Hypothalamus (tissue), 51 donors: ENCODE measurements around the gene EXD3.

Experiments
- DNase-seq, 51 donors: peaks; one replicate each; lab custom pipeline; 2025; lab: John Stamatoyannopoulos, UW

EXD3 gene

GRCh38 chr9:137279741-137280473, 143.1 kb downstream of the EXD3 start:
- DNase-seq, result no peak

DNA sequence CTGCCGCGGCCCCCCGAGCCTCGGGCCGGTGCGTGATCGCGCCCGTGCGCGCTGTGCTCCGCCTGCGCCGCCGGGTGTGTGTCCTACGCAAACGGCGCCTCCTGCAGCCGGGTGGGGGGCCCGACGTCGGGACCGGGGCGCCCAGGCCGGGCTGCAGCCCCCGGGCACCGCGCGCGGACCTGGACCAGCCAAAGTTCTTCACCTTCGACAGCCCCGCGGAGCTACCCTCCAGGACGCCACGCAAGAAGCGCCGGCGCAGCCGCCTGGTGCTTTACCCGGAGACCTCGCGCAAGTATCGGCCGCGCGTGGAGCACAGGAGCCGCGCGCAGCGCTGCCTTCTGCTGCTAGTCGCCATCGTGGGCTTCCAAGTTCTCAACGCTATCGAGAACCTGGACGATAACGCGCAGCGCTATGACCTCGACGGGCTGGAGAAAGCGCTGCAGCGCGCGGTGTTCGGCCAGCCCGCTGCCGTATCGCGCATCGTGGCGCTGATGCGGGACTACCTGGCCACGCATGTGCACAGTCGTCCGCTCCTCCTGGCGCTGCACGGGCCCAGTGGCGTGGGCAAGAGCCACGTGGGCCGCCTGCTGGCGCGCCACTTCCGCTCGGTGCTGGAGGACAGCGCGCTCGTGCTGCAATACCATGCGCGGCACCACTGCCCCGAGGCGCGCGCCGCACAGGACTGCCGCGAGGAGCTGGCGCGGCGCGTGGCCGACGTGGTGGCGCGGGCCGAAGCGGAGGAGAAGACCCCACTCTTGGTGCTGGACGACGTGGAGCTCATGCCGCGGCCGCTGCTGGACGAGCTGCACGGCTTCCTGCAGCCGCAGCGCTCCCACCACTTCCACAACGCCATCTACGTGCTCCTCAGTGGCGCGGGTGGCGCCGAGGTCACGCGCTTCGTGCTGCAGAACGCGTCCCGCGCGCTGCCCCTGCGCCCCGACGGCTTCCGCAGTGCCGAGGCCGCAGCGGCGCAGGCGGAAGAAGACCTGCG, 143.9 kb downstream of the EXD3 start:
- no peak for DNase-seq

DNA sequence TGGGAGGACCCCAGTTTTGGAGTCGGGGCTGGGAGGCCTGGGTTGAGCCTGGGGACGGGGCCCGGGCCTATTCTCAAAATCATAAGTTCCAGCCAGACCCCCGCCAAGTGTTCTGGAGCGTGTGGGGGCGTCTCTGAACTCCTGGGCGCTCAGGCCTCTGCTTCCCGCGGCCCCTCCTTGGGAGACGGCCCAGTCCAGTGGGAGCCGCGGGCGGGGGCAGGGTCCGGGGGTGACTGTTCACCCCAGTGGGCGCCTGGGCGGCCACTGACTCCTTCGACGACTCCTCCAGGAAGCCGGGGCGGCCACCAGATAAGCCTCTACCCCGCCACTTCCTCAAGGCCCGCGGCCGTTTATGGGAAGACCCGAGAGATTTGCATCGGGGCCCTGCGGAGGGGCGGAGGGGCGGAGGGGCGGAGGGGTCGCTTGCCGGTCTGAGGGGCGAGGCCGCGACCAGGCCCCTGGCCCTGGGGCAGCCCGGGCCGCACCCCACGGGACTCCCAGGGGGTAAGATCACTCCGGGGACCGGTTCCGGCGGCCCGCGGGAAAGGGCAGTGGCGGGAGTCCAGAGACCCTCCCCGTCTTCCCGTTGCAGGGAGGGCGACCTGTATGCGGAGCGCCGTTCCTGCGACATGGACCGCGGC, 144.8 kb downstream of the EXD3 start:
- DNase-seq, result no peak

- DNase-seq, result peak in 8 of 51 donors; percentile 16 to 47 (median 36)
Observed at GRCh38 chr9:137277329-137278041, 145.5 kb downstream of the EXD3 start, which contains the start of gene TOR4A. TOR4A (plus strand) TSS chr9:137277726; CDS start chr9:137278690, 964 bp downstream.

DNA sequence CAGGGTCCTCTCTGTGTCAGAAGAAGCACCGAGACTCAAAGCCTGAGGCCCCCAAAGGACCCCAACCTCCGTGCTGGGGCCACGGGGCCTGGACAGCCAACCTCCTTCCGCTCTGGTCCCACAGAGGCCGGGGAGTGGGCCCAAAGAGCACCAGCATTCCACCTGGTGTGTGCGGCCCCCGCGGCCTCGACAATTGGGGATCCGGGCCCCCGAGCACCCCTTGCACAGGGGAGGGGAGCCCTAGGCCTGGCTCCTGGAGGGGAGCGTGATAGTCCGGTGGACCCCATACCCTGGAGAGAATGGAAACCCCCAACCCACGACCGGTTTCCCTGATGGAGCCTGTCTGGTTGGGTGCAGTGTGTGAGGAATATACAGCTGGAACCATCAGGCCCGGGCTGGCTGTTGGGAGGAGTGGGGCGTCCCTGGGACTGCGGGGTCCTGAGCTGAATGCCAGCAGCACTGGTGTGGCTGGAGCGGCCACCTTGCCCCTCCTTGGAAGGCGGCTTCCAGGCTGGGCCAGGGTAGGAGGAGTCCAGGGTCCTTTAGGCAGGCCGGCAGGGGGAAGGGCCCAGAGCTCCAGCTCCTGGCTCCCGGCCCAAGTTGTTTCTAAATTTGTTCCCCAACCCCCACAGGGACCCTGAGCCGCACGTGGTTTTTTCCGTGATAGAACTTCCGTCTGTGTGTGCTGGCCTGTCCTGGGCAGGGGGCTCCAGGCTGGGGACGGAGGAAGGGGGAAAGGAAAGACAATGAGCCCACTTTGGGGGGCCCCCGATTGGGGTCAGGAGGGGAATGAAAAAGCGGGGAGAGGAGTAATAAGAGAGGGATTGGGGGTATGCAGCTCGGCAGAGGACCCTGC, 146.3 kb downstream of the EXD3 start:
- DNase-seq, result peak in 3 of 51 donors; percentile 12 to 25 (median 12)

DNA sequence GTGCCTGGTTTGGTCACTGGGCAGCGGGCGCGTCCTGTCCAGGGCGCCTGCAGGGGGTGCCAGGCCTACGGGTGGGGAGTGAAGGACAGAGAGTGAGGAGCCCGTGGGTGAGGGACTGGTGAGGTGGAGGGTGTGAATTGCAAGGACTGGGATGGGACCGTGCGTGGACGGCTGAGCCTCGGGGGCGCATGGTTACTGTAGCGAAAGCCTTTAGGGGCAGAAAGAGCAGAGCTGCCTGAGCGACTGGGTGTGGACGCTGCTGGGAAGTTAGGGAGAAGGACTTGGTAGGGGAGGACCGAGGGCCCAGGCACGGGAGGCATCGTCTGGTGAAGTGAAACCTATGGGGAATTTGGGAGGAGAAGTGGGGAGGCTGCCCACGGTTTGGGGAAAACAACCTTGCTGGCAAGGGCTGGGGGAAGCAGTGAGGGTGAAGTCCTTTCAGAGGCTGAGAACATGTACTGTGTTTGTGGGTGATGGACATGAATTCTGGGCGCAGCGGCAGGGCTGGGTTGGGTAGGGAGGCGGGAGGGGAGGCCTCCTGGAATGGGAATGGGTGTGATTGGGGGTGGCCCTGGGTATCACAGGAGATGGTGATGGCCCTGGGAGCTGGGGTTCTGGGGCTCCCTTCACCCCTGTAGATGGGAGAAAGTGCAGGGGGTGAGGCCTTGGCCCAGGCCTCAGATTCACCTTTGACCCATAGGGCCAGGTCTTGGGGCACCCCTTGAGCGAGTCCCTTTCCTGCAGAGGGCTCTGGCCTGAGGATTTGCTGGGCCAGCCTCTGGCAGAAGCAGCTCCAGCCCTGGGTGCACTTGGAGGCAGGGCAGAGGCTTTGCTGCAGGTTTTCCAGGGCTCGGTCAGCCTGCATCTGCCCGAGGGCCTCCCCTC, 147.1 kb downstream of the EXD3 start:
- DNase-seq, result no peak

DNA sequence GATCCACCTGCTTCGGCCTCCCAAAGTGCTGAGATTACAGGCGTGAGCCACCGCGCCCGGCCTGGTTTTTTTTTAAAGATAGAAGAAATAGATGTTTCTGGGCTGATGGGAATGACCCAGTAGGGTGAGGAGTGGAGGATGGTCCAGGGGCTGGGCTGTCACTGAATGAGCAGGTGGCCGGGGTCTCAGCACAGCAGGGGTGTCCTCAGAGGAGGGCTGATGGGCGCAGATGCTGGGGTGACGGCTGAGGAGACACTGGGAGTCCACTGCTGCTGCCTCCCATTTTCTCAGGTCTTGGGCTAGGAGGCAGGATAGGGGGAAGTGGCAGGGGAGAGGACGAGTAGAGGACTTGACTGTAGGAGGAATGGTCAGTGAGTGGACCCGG, 147.8 kb downstream of the EXD3 start:
- no peak for DNase-seq

GRCh38 chr9:137273611-137274320, 149.2 kb downstream of the EXD3 start:
- no peak for DNase-seq

- DNase-seq, result no peak
Observed at GRCh38 chr9:137273095-137273490, 149.9 kb downstream of the EXD3 start.

DNA sequence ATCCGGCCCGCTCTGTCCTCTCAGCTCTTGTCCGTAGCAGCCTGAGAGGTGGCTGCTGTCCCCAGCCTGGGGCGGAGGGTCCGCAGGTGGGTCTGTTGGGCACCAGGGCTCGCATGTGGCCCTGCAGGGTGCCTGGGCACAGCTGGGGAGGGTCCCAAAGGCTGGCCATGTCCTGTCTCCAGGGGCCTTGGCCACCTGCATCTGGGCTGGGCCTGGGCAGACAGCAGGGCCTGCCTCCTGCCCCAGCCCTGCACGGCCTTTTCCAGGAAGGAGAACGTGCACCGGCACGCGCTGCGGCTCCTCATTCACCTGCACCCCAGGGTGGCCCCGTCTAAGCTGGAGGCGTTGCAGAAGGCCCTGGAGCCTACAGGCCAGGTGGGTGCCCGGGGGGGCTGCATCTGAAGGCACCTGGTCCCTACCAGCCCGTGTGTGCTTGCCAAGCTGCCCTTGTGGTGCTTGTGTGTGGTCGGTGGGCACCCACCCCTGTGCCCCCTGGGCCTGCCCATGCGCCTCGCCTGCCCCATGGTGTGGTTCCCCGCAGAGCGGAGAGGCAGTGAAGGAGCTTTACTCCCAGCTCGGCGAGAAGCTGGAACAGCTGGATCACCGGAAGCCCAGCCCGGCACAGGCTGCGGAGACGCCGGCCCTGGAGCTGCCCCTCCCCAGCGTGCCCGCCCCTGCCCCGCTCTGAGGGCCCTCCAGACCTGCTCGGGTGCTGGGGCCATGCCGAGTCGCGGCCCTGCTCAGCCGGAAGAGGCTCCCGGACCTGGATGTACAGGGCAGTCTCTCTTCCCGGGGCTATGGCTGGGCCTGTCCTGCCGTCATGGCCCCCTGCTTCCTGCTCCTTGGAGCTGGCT, 150.5 kb downstream of the EXD3 start:
- DNase-seq, result no peak

GRCh38 chr9:137271696-137272076, 151.3 kb downstream of the EXD3 start:
- no peak for DNase-seq

GRCh38 chr9:137270929-137271695, 151.8 kb downstream of the EXD3 start:
- DNase-seq, result no peak

GRCh38 chr9:137269231-137269772, 153.7 kb downstream of the EXD3 start:
- DNase-seq, result no peak

DNA sequence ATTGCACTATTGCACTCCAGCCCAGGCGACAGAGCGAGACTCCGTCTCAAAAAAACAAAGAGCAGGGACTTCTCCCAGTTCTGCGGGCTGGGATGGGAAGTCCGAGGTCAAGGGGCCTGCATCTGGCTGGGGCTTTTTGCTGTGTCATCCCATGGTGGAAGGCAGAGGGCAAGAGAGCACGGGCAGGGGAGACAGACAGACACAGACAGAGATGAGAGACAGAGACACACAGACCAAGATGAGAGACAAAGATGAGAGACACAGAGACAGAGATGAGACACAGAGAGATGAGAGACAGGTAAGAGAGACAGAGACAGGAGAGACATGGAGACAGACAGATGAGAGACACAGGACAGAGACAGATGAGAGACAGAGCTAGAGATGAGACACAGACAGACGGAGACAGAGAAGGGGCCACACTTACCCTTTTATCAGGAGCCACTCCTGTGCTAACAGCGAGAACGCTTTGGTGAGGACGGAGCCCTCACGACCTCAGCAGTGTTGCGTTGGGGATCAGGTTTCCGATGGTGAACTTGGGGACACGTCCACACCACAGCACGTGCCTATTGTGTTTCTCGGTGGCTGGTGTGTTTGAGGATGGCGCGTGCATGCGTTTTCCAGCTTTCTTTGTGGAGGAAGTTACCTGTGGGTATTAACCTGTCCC, 154.3 kb downstream of the EXD3 start:
- no peak for DNase-seq

GRCh38 chr9:137267933-137268355, 155.0 kb downstream of the EXD3 start:
- no peak for DNase-seq
